K562 (cell line): ENCODE measurements around the gene IBA57. TPM values are rescaled to one million over a fixed set of nuclear protein-coding genes. Genes with fewer than 3 reads are reported as not detected.

ENCODE experiments used
- ATAC-seq: fragments of 200-7000 bp; cut with Tn5 transposase; 3 replicates; pipeline ENCODE4 v1.9.1; 2020; ENCODE audit warnings: moderate library complexity
- BruUV-seq: library from RNA; stranded (reverse); fragments of 400-500 nt; replicated peaks from 2 replicates; lab custom pipeline; 2021; lab: Mats Ljungman, UMichigan
- CTCF ChIA-PET: fragments of 300-600 bp; formaldehyde crosslinking; extraction: SDS; loops from one replicate; lab custom pipeline; 2021; ENCODE audit warnings: low intra/inter-chr PET ratio; lab: Yijun Ruan, JAX
- POLR2A ChIA-PET: fragments of 300-600, 350-650 bp; sonication (Branson Sonifier 250); formaldehyde crosslinking; extraction: SDS; loops from one replicate; lab custom pipeline; 2021; ENCODE audit warnings: antibody characterized with exemption, inconsistent platforms; lab: Yijun Ruan, JAX
- DNase-seq, 4 experiments: peaks; one replicate each; pipeline versions ENCODE4 v3.0.0 to v3.0.0-alpha.2; 2011 to 2018; ENCODE audit warnings: low spot score in 3 of 4, mixed read lengths in 3 of 4; ENCODE audit errors: extremely low read depth in 1 of 4
- FAIRE-seq: peaks from 2 replicates; lab custom pipeline; 2011; peaks lifted over from hg19 to GRCh38; lab: Jason Lieb, UNC
- H2AFZ ChIP-seq: 2 replicates; pipeline ENCODE4 v1.6.0; 2011; ENCODE audit warnings: low read depth, low read length, control low read depth, inconsistent platforms
- H3K27ac ChIP-seq: fragments of 200-600 bp; 3 replicates; pipeline ENCODE4 v1.8.0; 2011; ENCODE audit warnings: low read depth, mild to moderate bottlenecking, control low read depth, inconsistent platforms, low read length, moderate library complexity, mixed read lengths; ENCODE audit errors: extremely low read depth
- H3K27me3 ChIP-seq, 2 experiments: fragments of 300-600 bp in 1 of 2; 2 replicates in 1 of 2; 3 replicates in 1 of 2; pipeline versions ENCODE4 v1.6.0 to v1.8.0; 2011; ENCODE audit warnings: inconsistent platforms in 2 of 2, low read length in 2 of 2, mild to moderate bottlenecking in 1 of 2, mixed read lengths in 1 of 2, moderate library complexity in 1 of 2; ENCODE audit not compliant: control insufficient read depth in 2 of 2, insufficient read depth in 2 of 2
- H3K36me3 ChIP-seq: fragments of 300-600 bp; 3 replicates; pipeline ENCODE4 v1.8.0; 2011; ENCODE audit warnings: mild to moderate bottlenecking, low read length, inconsistent platforms; ENCODE audit not compliant: control insufficient read depth, insufficient read depth
- H3K4me1 ChIP-seq, 2 experiments: fragments of 200-600 bp in 1 of 2; replicated peaks in 1 of 2; 2 replicates in 1 of 2; 3 replicates in 1 of 2; pipeline versions ENCODE4 v1.5.1 to v1.8.0; 2011; ENCODE audit warnings: inconsistent platforms in 2 of 2, low read length in 2 of 2, mild to moderate bottlenecking in 1 of 2, mixed read lengths in 1 of 2, moderate library complexity in 1 of 2; ENCODE audit not compliant: control insufficient read depth in 2 of 2, insufficient read depth in 2 of 2
- H3K4me2 ChIP-seq: 2 replicates; pipeline ENCODE4 v1.6.1; 2011; ENCODE audit warnings: low read length, control low read depth, inconsistent platforms, mixed read lengths; ENCODE audit not compliant: insufficient read depth
- H3K4me3 ChIP-seq: fragments of 200-600 bp; sonication (generic), shearing (Covaris generic); 2 replicates; pipeline ENCODE4 v1.5.1; 2016; ENCODE audit warnings: control low read depth, inconsistent platforms
- H3K79me2 ChIP-seq: fragments of 200-600 bp; 3 replicates; pipeline ENCODE4 v1.8.0; 2011; ENCODE audit warnings: low read length, inconsistent platforms; ENCODE audit not compliant: control insufficient read depth, insufficient read depth
- H3K9ac ChIP-seq, 2 experiments: 2 replicates each; pipeline versions ENCODE4 v1.6.0 to v1.6.1; 2011; ENCODE audit warnings: low read depth in 2 of 2, low read length in 2 of 2, control low read depth in 1 of 2, inconsistent platforms in 1 of 2, mild to moderate bottlenecking in 1 of 2, mixed read lengths in 1 of 2; ENCODE audit not compliant: insufficient read depth in 1 of 2
- H3K9me1 ChIP-seq: one replicate; pipeline ENCODE4 v1.6.0; 2011; ENCODE audit warnings: inconsistent platforms, mild to moderate bottlenecking, low read length, moderate library complexity; ENCODE audit not compliant: control insufficient read depth, insufficient read depth
- H3K9me3 ChIP-seq: replicated peaks from 2 replicates; pipeline ENCODE4 v1.5.1; 2011; ENCODE audit warnings: low read depth, low read length, inconsistent platforms; ENCODE audit not compliant: control insufficient read depth, insufficient read depth
- H4K20me1 ChIP-seq: replicated peaks from 2 replicates; pipeline ENCODE4 v1.6.1; 2011; ENCODE audit warnings: low read length, inconsistent platforms, mixed read lengths; ENCODE audit not compliant: control insufficient read depth, insufficient read depth
- ATF3 ChIP-seq, 2 experiments: fragments of 450-650 bp in 1 of 2; sonication (generic) in 1 of 2; formaldehyde crosslinking in 1 of 2; IDR thresholded peaks in 1 of 2; conservative IDR thresholded peaks in 1 of 2; 2 replicates each; pipeline versions ENCODE4 v1.6.1 to v1.8.1; 2016 to 2023; ENCODE audit warnings: mild to moderate bottlenecking in 2 of 2, moderate library complexity in 2 of 2, inconsistent platforms in 1 of 2, missing genetic modification reagents in 1 of 2
- ATF7 ChIP-seq: fragments of 450-650 bp; IDR thresholded peaks from 2 replicates; pipeline ENCODE4 v1.7.1; 2014; ENCODE audit warnings: mild to moderate bottlenecking, moderate library complexity
- CREB1 ChIP-seq, 2 experiments: sonication (generic) in 1 of 2; formaldehyde crosslinking in 1 of 2; IDR thresholded peaks; 2 replicates each; pipeline versions ENCODE4 v1.6.1 to v1.8.0; 2012 to 2022; ENCODE audit warnings: inconsistent platforms in 1 of 2, mild to moderate bottlenecking in 1 of 2, missing genetic modification reagents in 1 of 2, moderate library complexity in 1 of 2
- CREM ChIP-seq: IDR thresholded peaks from 2 replicates; pipeline ENCODE4 v1.6.1; 2014; ENCODE audit warnings: antibody characterized with exemption, low read depth
- JUN ChIP-seq, 2 experiments: sonication (generic) in 1 of 2; formaldehyde crosslinking in 1 of 2; IDR thresholded peaks; 2 replicates each; pipeline versions ENCODE4 v1.6.1 to v1.8.0; 2012 to 2022; ENCODE audit warnings: borderline replicate concordance in 2 of 2, mild to moderate bottlenecking in 2 of 2, improper control_type of control experiment in 1 of 2, low read depth in 1 of 2, low read length in 1 of 2, missing genetic modification reagents in 1 of 2
- JUNB ChIP-seq: fragments of 450-650 bp; formaldehyde crosslinking; conservative IDR thresholded peaks from 2 replicates; pipeline ENCODE4 v1.4.0; 2020; ENCODE audit warnings: mild to moderate bottlenecking
- JUND ChIP-seq, 2 experiments: IDR thresholded peaks; 2 replicates in 1 of 2; 3 replicates in 1 of 2; pipeline ENCODE4 v1.6.1; 2011; ENCODE audit warnings: borderline replicate concordance in 2 of 2, low read depth in 2 of 2, low read length in 2 of 2, improper control_type of control experiment in 1 of 2, missing biosample characterization in 1 of 2, missing genetic modification characterization in 1 of 2, missing genetic modification reagents in 1 of 2
- MIER1 ChIP-seq: fragments of 450-650 bp; IDR thresholded peaks from 2 replicates; pipeline ENCODE4 v1.6.1; 2016; ENCODE audit warnings: antibody characterized with exemption, mild to moderate bottlenecking, low read depth
- MNT ChIP-seq, 2 experiments: fragments of 450-650 bp; conservative IDR thresholded peaks; 2 replicates each; pipeline ENCODE4 v1.6.1; 2017; ENCODE audit warnings: mild to moderate bottlenecking in 2 of 2, moderate library complexity in 2 of 2
- NFIC ChIP-seq: fragments of 450-650 bp; IDR thresholded peaks from 2 replicates; pipeline ENCODE4 v1.6.1; 2017; ENCODE audit warnings: mild to moderate bottlenecking, inconsistent platforms
- NFIX ChIP-seq: fragments of 250-450 bp; sonication (Bioruptor Pico); IDR thresholded peaks from 2 replicates; pipeline ENCODE4 v1.4.0; 2020; ENCODE audit warnings: low read depth, mild to moderate bottlenecking, moderate library complexity
- TSHZ1 ChIP-seq: fragments of 250-450 bp; sonication (Bioruptor Pico); IDR thresholded peaks from 2 replicates; pipeline ENCODE4 v1.4.0; 2020; ENCODE audit warnings: mild to moderate bottlenecking, moderate library complexity
- XRCC3 ChIP-seq: fragments of 450-650 bp; IDR thresholded peaks from 2 replicates; pipeline ENCODE4 v1.6.1; 2017; ENCODE audit warnings: mild to moderate bottlenecking, moderate library complexity
- WGBS: fragments of 100-300 bp; shearing (Covaris generic); methylation state at CpG from one replicate; pipeline ENCODE4 v1.1.6; 2016; ENCODE audit warnings: low coverage, mixed read lengths; ENCODE audit not compliant: insufficient coverage; ENCODE audit errors: missing lambda C conversion rate; 5-methylcytosine and 5-hydroxymethylcytosine counted together
- in situ Hi-C: fragments of 300-500 bp; cut with MboI; formaldehyde crosslinking; loops from 4 replicates; pipeline ENCODE4 v1.15.0; 2018; ENCODE audit warnings: inconsistent platforms, mixed read lengths
- intact Hi-C: fragments of 100-400 bp; cut with micrococcal nuclease; formaldehyde crosslinking; loops from 2 replicates; pipeline ENCODE4 v1.14.2; 2022
- polyA plus RNA-seq, 8 experiments: library from polyadenylated mRNA; depleted of rRNA in 4 of 8; stranded (reverse) in 5 of 8; unstranded in 3 of 8; fragments of >200 nt; fragmentation: Nextera tagmentation in 2 of 8; fragmentation: Illumina TruSeq in 1 of 8; extraction: Ambion mirVana in 2 of 8; extraction: Trizol in 1 of 8; gene quantifications; 2 replicates each; pipeline versions ENCODE4 v1.2.1 to v1.2.3, GENCODE V29; 2011 to 2014; ENCODE audit warnings: inconsistent platforms in 1 of 8, missing spikeins in 1 of 8
- total RNA-seq, 7 experiments: library from RNA; depleted of rRNA in 6 of 7; stranded (reverse); fragments of >200 nt in 6 of 7; fragmentation: Illumina TruSeq in 2 of 7; extraction: Trizol in 2 of 7; gene quantifications; 2 replicates each; pipeline versions ENCODE4 v1.2.1 to v1.2.3, GENCODE V29; 2011 to 2021; ENCODE audit warnings: low replicate concordance in 1 of 7

Gene IBA57
- total and polyA plus RNA-seq, 9 of the 15 experiments (the other 6 are each of a cell fraction or from before 2014, with no cell fraction given), result 0.77 to 15.5 (median 2.7) TPM

- ATAC-seq (no peak), DNase-seq (no peak), FAIRE-seq (no peak)
- peaks cover 8% of the 10 kb centered on the region for H3K9me1 ChIP-seq
- peaks cover 10% of the 10 kb centered on the region for H4K20me1 ChIP-seq
- intact Hi-C loops, result no loop called here
- no peak overlapping the region for H3K27ac ChIP-seq
- H3K4me1 ChIP-seq, result peaks cover 20 to 47% of the 10 kb centered on the region in 2 experiments
- ChIA-PET POLR2A (interaction anchor here (0.6 to 5.8 kb wide), 4 partner anchors 25 to 400 kb away, joined by 3 to 47 read pairs (median 4); a partner anchor contains a TSS), CTCF (no interaction called here)
- peaks cover 10% of the 10 kb centered on the region for H3K79me2 ChIP-seq
- no peak overlapping the region for H3K4me3 ChIP-seq
- H2AFZ ChIP-seq, result no peak overlapping the region
- 0 out of 4 replicates have a peak overlapping the region, but pooled peaks of 1 of the 2 experiments have one; percentile 8 for H3K9ac ChIP-seq
- H3K4me2 ChIP-seq, result no peak overlapping the region; the same call in 1 of the 2 replicates
- H3K9me3 ChIP-seq, result no peaks in the 10 kb centered on the region
- H3K27me3 ChIP-seq, result no peaks in the 10 kb centered on the region
- H3K36me3 ChIP-seq, result no peaks in the 10 kb centered on the region
- 30% methylated on average over 12 of the region's 12 CpGs for WGBS
- no TSS peak for BruUV-seq
- in situ Hi-C loops, result no loop called here
- no peak for TF ChIP-seq NFIC
- TF ChIP-seq CREM, result peak; percentile 67
- TF ChIP-seq JUN (IDR thresholded peaks at IDR 0.05; ENCODE audit: borderline replicate concordance, low read depth, low read length), result peak; percentile 58; the same call in 1 of the 2 replicates
- TF ChIP-seq JUN (CRISPR knock-in tag; IDR thresholded peaks at IDR 0.05; ENCODE audit: borderline replicate concordance), result no peak
- peak; percentile 94 for TF ChIP-seq ATF7
- no peak for TF ChIP-seq TSHZ1 (CRISPR knock-in tag)
- no peak for TF ChIP-seq NFIX (CRISPR knock-in tag)
- TF ChIP-seq MNT (conservative IDR thresholded peaks at IDR 0.05), result no peak
- peak; percentile 73; the same call in 1 of the 2 replicates for TF ChIP-seq JUNB (CRISPR knock-in tag)
- TF ChIP-seq JUND (IDR thresholded peaks at IDR 0.05; ENCODE audit: borderline replicate concordance, low read depth, low read length), result peak; percentile 77
- TF ChIP-seq JUND (tag; IDR thresholded peaks at IDR 0.05; ENCODE audit: borderline replicate concordance, low read depth, low read length), result peak; percentile 53; the same call in 2 of the 3 replicates
- peak; percentile 50; the same call in 1 of the 2 replicates for TF ChIP-seq CREB1 (IDR thresholded peaks at IDR 0.05)
- TF ChIP-seq CREB1 (CRISPR knock-in tag; IDR thresholded peaks at IDR 0.05), result 0 out of 2 replicates have a peak, but pooled peaks have one; percentile 20
- no peak for TF ChIP-seq MIER1
- TF ChIP-seq ATF3 (IDR thresholded peaks at IDR 0.05), result peak; percentile 97
- TF ChIP-seq ATF3 (CRISPR knock-in tag; conservative IDR thresholded peaks at IDR 0.05), result peak; percentile 35; the same call in 1 of the 2 replicates
- no peak for TF ChIP-seq XRCC3
Observed at GRCh38 chr1:228168563-228169270, 3.1 kb downstream of the IBA57 start.
